Measurements from ENCODE around the gene SMYD3. TPM values are rescaled to one million over a fixed set of nuclear protein-coding genes. Genes with fewer than 3 reads are reported as not detected.
"Not testable (repeated sequence)": the region's sequence is repeated elsewhere in the genome, so short reads cannot be mapped to it uniquely, and the experiment has no call there.

Gene SMYD3
- total and polyA plus RNA-seq, 12 donors: 13.5 to 78.2 (median 26.8) TPM

DNA sequence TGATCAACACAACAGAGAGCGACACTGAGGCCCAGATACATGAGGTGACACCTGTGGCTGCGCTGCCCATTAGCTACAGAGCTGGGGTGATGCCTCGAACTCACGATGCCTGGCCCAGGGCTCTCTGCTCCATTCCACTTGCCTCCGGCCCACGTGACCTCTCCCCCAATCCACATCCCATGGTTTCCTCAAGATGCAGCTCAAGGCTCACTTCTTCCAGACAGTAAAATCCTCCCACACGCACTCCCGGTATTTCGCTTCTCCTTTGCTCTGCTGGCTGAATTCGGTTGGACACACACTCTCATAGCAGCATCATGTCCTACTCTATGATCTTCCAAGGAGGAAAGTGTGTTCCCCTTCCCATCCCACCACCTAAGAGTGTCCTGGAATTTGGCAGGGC lies 679.8 kb downstream of the SMYD3 start:
- H3K9me3 ChIP-seq (replicated peaks in 1 of 3): no peaks in the 10 kb centered on the region
- no peak overlapping the region for H3K27ac ChIP-seq
- no peaks in the 10 kb centered on the region for H3K36me3 ChIP-seq (replicated peaks in 1 of 2)
- intact Hi-C loops (cut with DNase I): no loop called here
- no peaks in the 10 kb centered on the region for H3K4me1 ChIP-seq (replicated peaks in 1 of 2)
- no peak for TF ChIP-seq POLR2A (IDR thresholded peaks at IDR 0.05)
- TF ChIP-seq, protein P1, sequence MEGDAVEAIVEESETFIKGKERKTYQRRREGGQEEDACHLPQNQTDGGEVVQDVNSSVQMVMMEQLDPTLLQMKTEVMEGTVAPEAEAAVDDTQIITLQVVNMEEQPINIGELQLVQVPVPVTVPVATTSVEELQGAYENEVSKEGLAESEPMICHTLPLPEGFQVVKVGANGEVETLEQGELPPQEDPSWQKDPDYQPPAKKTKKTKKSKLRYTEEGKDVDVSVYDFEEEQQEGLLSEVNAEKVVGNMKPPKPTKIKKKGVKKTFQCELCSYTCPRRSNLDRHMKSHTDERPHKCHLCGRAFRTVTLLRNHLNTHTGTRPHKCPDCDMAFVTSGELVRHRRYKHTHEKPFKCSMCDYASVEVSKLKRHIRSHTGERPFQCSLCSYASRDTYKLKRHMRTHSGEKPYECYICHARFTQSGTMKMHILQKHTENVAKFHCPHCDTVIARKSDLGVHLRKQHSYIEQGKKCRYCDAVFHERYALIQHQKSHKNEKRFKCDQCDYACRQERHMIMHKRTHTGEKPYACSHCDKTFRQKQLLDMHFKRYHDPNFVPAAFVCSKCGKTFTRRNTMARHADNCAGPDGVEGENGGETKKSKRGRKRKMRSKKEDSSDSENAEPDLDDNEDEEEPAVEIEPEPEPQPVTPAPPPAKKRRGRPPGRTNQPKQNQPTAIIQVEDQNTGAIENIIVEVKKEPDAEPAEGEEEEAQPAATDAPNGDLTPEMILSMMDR (IDR thresholded peaks at IDR 0.05): no peak
- no peak overlapping the region for H3K4me3 ChIP-seq
- DNase-seq: no peak
- no peaks in the 10 kb centered on the region for H3K27me3 ChIP-seq
- 94 to 96% (median 95%) methylated on average over 8 to 10 of the region's 10 CpGs for WGBS, 4 donors

DNA sequence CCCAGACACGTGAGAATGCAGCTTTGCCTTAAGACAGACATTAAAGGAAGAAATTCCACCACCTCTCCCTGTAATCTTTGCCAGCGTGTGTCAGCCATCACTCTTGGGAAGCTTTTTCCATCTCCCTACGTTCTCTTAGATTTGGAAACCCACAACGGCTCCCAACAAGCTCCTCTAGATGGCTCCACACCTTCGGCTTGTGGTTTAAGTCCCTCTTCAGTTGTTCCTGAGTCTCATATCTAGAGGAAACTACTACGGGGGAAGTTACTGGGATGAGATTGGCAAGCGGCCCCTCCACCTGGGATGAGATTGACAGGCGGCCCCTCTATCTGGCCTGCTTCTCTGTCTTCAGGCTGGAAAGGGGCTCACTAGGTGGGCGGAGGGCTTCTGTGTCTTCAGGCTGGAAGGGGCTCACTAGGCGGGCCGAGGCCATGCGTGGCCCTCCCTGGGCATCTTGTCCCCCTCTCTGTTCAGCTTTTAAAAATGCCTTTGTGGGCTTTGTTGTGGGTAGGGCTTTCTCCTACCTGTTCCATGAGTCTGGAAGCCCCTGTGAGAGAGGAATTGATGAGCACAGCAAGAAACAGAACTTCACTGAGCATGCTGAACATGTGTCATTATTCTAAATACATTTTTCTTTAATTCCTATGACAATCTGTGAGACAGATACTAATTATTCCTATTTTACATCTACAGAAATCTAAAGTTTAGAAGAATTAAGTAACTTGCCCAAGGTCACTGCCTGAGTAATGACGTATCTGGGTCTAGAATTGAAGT lies 681.8 kb downstream of the SMYD3 start:
- no peak for TF ChIP-seq POLR2A (IDR thresholded peaks at IDR 0.05)
- TF ChIP-seq, protein P1 (IDR thresholded peaks at IDR 0.05): no peak
- H3K36me3 ChIP-seq (replicated peaks in 1 of 2): no peaks in the 10 kb centered on the region
- DNase-seq: no peak
- intact Hi-C loops (cut with DNase I): no loop called here
- H3K4me1 ChIP-seq (replicated peaks in 1 of 2): no peaks in the 10 kb centered on the region
- H3K27me3 ChIP-seq: no peaks in the 10 kb centered on the region
- H3K4me3 ChIP-seq: no peak overlapping the region
- H3K9me3 ChIP-seq (replicated peaks in 1 of 3): no peaks in the 10 kb centered on the region
- no peak overlapping the region for H3K27ac ChIP-seq
- 82 to 88% (median 87%) methylated on average over 10 to 13 of the region's 13 CpGs for WGBS, 4 donors

DNA sequence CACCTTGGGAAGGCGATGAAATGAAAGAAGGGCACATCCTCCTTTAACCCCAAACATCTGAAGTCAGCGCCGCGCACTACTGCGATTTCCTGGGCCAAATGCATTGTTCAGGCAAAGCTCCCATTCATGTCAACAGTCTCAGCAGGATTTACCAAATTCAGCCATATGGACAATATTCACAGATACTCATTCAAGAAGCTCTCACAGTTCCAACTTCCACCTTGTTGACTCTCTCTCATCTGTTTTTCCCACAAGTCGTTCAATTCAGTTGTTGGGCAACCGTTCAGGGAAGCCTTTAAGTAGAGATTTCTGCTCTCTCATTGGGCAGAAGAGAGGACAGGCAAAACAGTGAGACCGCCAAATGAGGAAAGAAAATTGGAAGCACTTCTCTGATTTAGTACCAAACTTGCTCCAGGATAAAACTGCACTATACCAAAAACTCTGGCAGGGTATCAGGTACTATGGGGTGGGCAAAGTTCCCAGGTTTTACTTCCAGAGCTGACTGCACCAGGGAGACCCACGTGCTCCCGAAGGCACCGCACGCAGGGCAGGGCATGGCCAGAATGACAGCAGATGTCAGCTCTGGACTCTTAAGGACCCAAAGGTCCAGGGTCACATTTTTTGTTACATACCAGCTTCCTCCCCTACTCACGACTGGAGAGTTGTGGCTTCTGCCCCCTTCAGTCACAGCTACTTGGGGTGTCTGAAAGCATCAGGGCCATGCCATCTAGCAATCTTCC lies 683.5 kb downstream of the SMYD3 start:
- Histone ChIP-seq H3K4me1 (replicated peaks in 1 of 2) (no peaks in the 10 kb centered on the region), H3K27ac (no peak overlapping the region), H3K27me3 (no peaks in the 10 kb centered on the region), H3K4me3 (no peak overlapping the region), H3K9me3 (replicated peaks in 1 of 3) (no peaks in the 10 kb centered on the region), H3K36me3 (replicated peaks in 1 of 2) (no peaks in the 10 kb centered on the region)
- no peak for DNase-seq
- 88 to 95% (median 95%) methylated on average over 13 of the region's 13 CpGs for WGBS, 4 donors
- TF ChIP-seq POLR2A (IDR thresholded peaks at IDR 0.05): no peak
- TF ChIP-seq, protein P1 (IDR thresholded peaks at IDR 0.05): no peak
- intact Hi-C loops (cut with DNase I): no loop called here

DNA sequence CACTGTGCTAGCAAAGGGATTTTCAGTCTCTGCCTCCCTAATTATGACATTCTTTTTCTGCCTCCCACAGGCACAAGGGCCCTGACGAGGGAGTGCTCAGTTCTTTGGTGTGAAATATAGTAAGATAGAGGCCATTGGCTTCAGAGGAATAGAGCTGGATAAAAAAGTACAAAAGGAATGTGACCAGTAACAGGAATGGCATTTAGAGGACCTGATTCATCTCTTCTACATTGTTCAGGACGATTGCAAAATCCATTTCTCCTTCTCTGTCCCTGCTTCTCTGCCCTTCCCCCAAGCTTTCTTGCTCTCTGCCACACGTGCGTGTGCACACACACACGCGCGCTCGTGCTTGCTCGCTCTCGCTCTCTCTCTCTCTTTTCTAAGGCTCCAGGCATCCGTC lies 684.1 kb downstream of the SMYD3 start:
- intact Hi-C loops (cut with DNase I): no loop called here
- 79 to 86% (median 85%) methylated on average over 11 of the region's 11 CpGs for WGBS, 4 donors
- TF ChIP-seq, protein P1 (IDR thresholded peaks at IDR 0.05): no peak
- TF ChIP-seq POLR2A (IDR thresholded peaks at IDR 0.05): no peak
- H3K27me3 ChIP-seq: no peaks in the 10 kb centered on the region
- H3K9me3 ChIP-seq (replicated peaks in 1 of 3): no peaks in the 10 kb centered on the region
- no peak overlapping the region for H3K4me3 ChIP-seq
- H3K4me1 ChIP-seq (replicated peaks in 1 of 2): no peaks in the 10 kb centered on the region
- DNase-seq: peak in 4 of 7 donors; percentile 9 to 41 (median 16)
- H3K36me3 ChIP-seq (replicated peaks in 1 of 2): no peaks in the 10 kb centered on the region
- H3K27ac ChIP-seq: peak overlapping the region in 1 of 5 donors; percentile 76

DNA sequence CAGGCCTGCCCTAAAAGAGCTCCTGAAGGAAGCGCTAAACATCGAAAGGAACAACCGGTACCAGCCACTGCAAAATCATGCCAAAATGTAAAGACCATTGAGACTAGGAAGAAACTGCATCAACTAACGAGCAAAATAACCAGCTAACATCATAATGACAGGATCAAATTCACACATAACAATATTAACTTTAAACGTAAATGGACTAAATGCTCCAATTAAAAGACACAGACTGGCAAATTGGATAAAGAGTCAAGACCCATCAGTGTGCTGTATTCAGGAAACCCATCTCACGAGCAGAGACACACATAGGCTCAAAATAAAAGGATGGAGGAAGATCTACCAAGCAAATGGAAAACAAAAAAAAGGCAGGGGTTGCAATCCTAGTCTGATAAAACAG lies 688.7 kb downstream of the SMYD3 start:
- intact Hi-C loops (cut with DNase I); H3K27me3 ChIP-seq; DNase-seq; H3K36me3 ChIP-seq (replicated peaks in 1 of 2); H3K4me3 ChIP-seq; H3K4me1 ChIP-seq (replicated peaks in 1 of 2); H3K9me3 ChIP-seq (replicated peaks in 1 of 3); H3K27ac ChIP-seq: not testable (repeated sequence)
- WGBS, 4 donors: 87 to 96% (median 94%) methylated on average over 3 to 5 of the region's 6 CpGs

DNA sequence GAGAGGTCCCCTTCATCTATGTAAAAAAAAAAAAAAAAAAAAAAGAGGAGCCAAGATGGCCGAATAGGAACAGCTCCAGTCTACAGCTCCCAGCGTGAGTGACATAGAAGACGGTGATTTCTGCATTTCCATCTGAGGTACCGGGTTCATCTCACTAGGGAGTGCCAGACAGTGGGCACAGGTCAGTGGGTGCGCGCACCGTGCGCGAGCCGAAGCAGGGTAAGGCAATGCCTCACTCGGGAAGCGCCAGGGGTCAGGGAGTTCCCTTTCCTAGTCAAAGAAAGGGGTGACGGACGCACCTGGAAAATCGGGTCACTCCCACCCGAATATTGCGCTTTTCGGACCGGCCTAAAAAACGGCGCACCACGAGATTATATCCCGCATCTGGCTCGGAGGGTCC lies 690.6 kb downstream of the SMYD3 start:
- H3K27me3 ChIP-seq; H3K27ac ChIP-seq; H3K36me3 ChIP-seq (replicated peaks in 1 of 2); H3K4me3 ChIP-seq; H3K9me3 ChIP-seq (replicated peaks in 1 of 3); intact Hi-C loops (cut with DNase I); H3K4me1 ChIP-seq (replicated peaks in 1 of 2); DNase-seq: not testable (repeated sequence)
- 91 to 95% (median 93%) methylated on average over 23 to 24 of the region's 24 CpGs for WGBS, 4 donors

Data from adrenal gland (tissue), 12 donors.